ENCODE data around the gene BCL2L15.
"Not testable (repeated sequence)": the region's sequence is repeated elsewhere in the genome, so short reads cannot be mapped to it uniquely, and the experiment has no call there.

The BCL2L15 gene

GRCh38 chr1:113852694-113853093 is 34.7 kb downstream of the BCL2L15 start:
- not testable (repeated sequence) for H3K4me3 ChIP-seq (ENCODE audit: extremely low read depth, insufficient read depth, low read length, poor library complexity, severe bottlenecking); H3K4me1 ChIP-seq (ENCODE audit: control insufficient read depth, insufficient read depth, low read length, poor library complexity, severe bottlenecking); H3K9me3 ChIP-seq (ENCODE audit: control insufficient read depth, low read length); H3K27ac ChIP-seq (ENCODE audit: low read depth, low read length, severe bottlenecking); H3K36me3 ChIP-seq (ENCODE audit: control insufficient read depth, insufficient read depth, low read length)
- 95 to 98% methylated on average over 5 to 6 of the region's 6 CpGs for WGBS, 2 experiments (ENCODE audit: insufficient coverage in 2 of 2)

GRCh38 chr1:113850127-113850796 is 37.1 kb downstream of the BCL2L15 start:
- 100% methylated on average over 1 of the region's 3 CpGs; no CpG with 5 or more reads in 1 of the 2 experiments for WGBS, 2 experiments (ENCODE audit: insufficient coverage in 2 of 2)
- Histone ChIP-seq H3K36me3 (ENCODE audit: control insufficient read depth, insufficient read depth, low read length) (no peaks in the 10 kb centered on the region), H3K4me3 (ENCODE audit: extremely low read depth, insufficient read depth, low read length, poor library complexity, severe bottlenecking) (no peak overlapping the region), H3K27ac (ENCODE audit: low read depth, low read length, severe bottlenecking) (no peak overlapping the region), H3K9me3 (ENCODE audit: control insufficient read depth, low read length) (no peaks in the 10 kb centered on the region), H3K4me1 (ENCODE audit: control insufficient read depth, insufficient read depth, low read length, poor library complexity, severe bottlenecking) (no peaks in the 10 kb centered on the region)

GRCh38 chr1:113849072-113849471 is 38.3 kb downstream of the BCL2L15 start:
- no peaks in the 10 kb centered on the region for H3K9me3 ChIP-seq (ENCODE audit: control insufficient read depth, low read length)
- H3K4me3 ChIP-seq (ENCODE audit: extremely low read depth, insufficient read depth, low read length, poor library complexity, severe bottlenecking): no peak overlapping the region

GRCh38 chr1:113846391-113847035 is 40.9 kb downstream of the BCL2L15 start:
- no peaks in the 10 kb centered on the region for H3K36me3 ChIP-seq (ENCODE audit: control insufficient read depth, insufficient read depth, low read length)
- no CpG with 5 or more reads among the region's 2 CpGs for WGBS, 2 experiments (ENCODE audit: insufficient coverage in 2 of 2)
- H3K9me3 ChIP-seq (ENCODE audit: control insufficient read depth, low read length): no peaks in the 10 kb centered on the region
- no peak overlapping the region for H3K4me3 ChIP-seq (ENCODE audit: extremely low read depth, insufficient read depth, low read length, poor library complexity, severe bottlenecking)
- H3K27ac ChIP-seq (ENCODE audit: low read depth, low read length, severe bottlenecking): no peak overlapping the region
- H3K4me1 ChIP-seq (ENCODE audit: control insufficient read depth, insufficient read depth, low read length, poor library complexity, severe bottlenecking): no peaks in the 10 kb centered on the region

More at GRCh38 chr1:113849072-113849471, 38.3 kb downstream of the BCL2L15 start:
- H3K36me3 ChIP-seq (ENCODE audit: control insufficient read depth, insufficient read depth, low read length): no peaks in the 10 kb centered on the region
- H3K4me1 ChIP-seq (ENCODE audit: control insufficient read depth, insufficient read depth, low read length, poor library complexity, severe bottlenecking): no peaks in the 10 kb centered on the region
- H3K27ac ChIP-seq (ENCODE audit: low read depth, low read length, severe bottlenecking): no peak overlapping the region

- Histone ChIP-seq H3K4me1 (ENCODE audit: control insufficient read depth, insufficient read depth, low read length, poor library complexity, severe bottlenecking) (no peaks in the 10 kb centered on the region), H3K36me3 (ENCODE audit: control insufficient read depth, insufficient read depth, low read length) (no peaks in the 10 kb centered on the region), H3K9me3 (ENCODE audit: control insufficient read depth, low read length) (no peaks in the 10 kb centered on the region), H3K27ac (ENCODE audit: low read depth, low read length, severe bottlenecking) (no peak overlapping the region), H3K4me3 (ENCODE audit: extremely low read depth, insufficient read depth, low read length, poor library complexity, severe bottlenecking) (no peak overlapping the region)
- WGBS, 2 experiments (ENCODE audit: insufficient coverage in 2 of 2): 100% methylated on average over 1 of the region's 1 CpG; no CpG with 5 or more reads in 1 of the 2 experiments
These were observed 50.8 kb downstream of the BCL2L15 start for GRCh38 chr1:113836534-113836933.

GRCh38 chr1:113835686-113836290 is 51.6 kb downstream of the BCL2L15 start:
- no peak overlapping the region for H3K4me3 ChIP-seq (ENCODE audit: extremely low read depth, insufficient read depth, low read length, poor library complexity, severe bottlenecking)
- WGBS, 2 experiments (ENCODE audit: insufficient coverage in 2 of 2): no CpG with 5 or more reads among the region's 4 CpGs
- no peaks in the 10 kb centered on the region for H3K36me3 ChIP-seq (ENCODE audit: control insufficient read depth, insufficient read depth, low read length)

GRCh38 chr1:113834716-113835115 is 52.7 kb downstream of the BCL2L15 start:
- Histone ChIP-seq H3K9me3 (ENCODE audit: control insufficient read depth, low read length) (no peaks in the 10 kb centered on the region), H3K4me3 (ENCODE audit: extremely low read depth, insufficient read depth, low read length, poor library complexity, severe bottlenecking) (no peak overlapping the region), H3K36me3 (ENCODE audit: control insufficient read depth, insufficient read depth, low read length) (no peaks in the 10 kb centered on the region), H3K4me1 (ENCODE audit: control insufficient read depth, insufficient read depth, low read length, poor library complexity, severe bottlenecking) (no peaks in the 10 kb centered on the region), H3K27ac (ENCODE audit: low read depth, low read length, severe bottlenecking) (no peak overlapping the region)
- WGBS, 2 experiments (ENCODE audit: insufficient coverage in 2 of 2): 88 to 100% methylated on average over 1 of the region's 2 CpGs

More at GRCh38 chr1:113835686-113836290, 51.6 kb downstream of the BCL2L15 start:
- Histone ChIP-seq H3K27ac (ENCODE audit: low read depth, low read length, severe bottlenecking) (no peak overlapping the region), H3K4me1 (ENCODE audit: control insufficient read depth, insufficient read depth, low read length, poor library complexity, severe bottlenecking) (no peaks in the 10 kb centered on the region), H3K9me3 (ENCODE audit: control insufficient read depth, low read length) (no peaks in the 10 kb centered on the region)
